ENCODE measurements around the gene RPL6. TPM values are rescaled to one million over a fixed set of nuclear protein-coding genes. Genes with fewer than 3 reads are reported as not detected.

The RPL6 gene
- total and polyA plus RNA-seq, 2 experiments from 2014 or later, result 1,413 to 1,715 TPM

DNA sequence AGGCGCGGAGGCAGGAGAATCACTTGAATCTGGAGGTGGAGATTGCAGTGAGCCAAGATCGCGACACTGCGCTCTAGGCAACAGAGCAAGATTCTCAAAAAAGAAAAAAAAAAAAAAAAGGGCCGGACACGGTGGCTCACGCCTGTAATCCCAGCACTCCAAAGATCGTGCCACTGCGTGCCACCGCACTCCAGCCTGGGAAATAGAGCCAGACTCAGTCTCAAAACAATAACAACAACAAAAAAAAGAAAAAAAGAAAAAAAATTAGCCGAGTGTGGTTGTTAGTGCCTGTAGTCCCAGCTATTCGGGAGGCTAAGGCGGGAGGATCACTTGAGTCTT, 470 bp upstream of the RPL6 start:
- Histone ChIP-seq H4K20me1 (replicated peaks; ENCODE audit: insufficient read depth) (peaks cover 33% of the 10 kb centered on the region), H3K36me3 (ENCODE audit: insufficient read depth) (peaks cover 38% of the 10 kb centered on the region), H3F3A (replicated peaks; ENCODE audit: low read depth) (peaks cover 43% of the 10 kb centered on the region), H3K79me2 (replicated peaks; ENCODE audit: insufficient read depth) (peaks cover 28% of the 10 kb centered on the region), H2AFZ (no peak overlapping the region), H3K4me1 (ENCODE audit: insufficient read depth) (peaks cover 11% of the 10 kb centered on the region; the same call in 1 of the 2 replicates), H3K27ac (ENCODE audit: low read depth) (no peak overlapping the region), H3K9me2 (ENCODE audit: insufficient read depth) (no peaks in the 10 kb centered on the region), H3K4me2 (no peak overlapping the region), H3K4me3 (no peak overlapping the region), H3K27me3 (ENCODE audit: insufficient read depth) (no peaks in the 10 kb centered on the region)
- Mint-ChIP-seq H3K36me3 (ENCODE audit: low read depth) (peaks cover 47% of the 10 kb centered on the region), H3K27ac (no peak overlapping the region), H3K4me3 (peak overlapping the region; percentile 100; the same call in 1 of the 3 replicates), H3K4me1 (peaks cover 16% of the 10 kb centered on the region), H3K9me3 (no peaks in the 10 kb centered on the region; the same call in 2 of the 3 replicates), H3K27me3 (ENCODE audit: insufficient read depth, low read depth, poor library complexity) (peaks cover 14% of the 10 kb centered on the region)
- TF ChIP-seq EZH2phosphoT487 (IDR thresholded peaks at IDR 0.05; ENCODE audit: unreplicated experiment), result no peak
- TF ChIP-seq JUNB (IDR thresholded peaks at IDR 0.05; ENCODE audit: unreplicated experiment), result no peak
- TF ChIP-seq, protein P1, sequence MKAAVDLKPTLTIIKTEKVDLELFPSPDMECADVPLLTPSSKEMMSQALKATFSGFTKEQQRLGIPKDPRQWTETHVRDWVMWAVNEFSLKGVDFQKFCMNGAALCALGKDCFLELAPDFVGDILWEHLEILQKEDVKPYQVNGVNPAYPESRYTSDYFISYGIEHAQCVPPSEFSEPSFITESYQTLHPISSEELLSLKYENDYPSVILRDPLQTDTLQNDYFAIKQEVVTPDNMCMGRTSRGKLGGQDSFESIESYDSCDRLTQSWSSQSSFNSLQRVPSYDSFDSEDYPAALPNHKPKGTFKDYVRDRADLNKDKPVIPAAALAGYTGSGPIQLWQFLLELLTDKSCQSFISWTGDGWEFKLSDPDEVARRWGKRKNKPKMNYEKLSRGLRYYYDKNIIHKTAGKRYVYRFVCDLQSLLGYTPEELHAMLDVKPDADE (IDR thresholded peaks at IDR 0.05), result no peak
- no peak for TF ChIP-seq EZH2 (IDR thresholded peaks at IDR 0.05; ENCODE audit: low read depth, unreplicated experiment)
- TF ChIP-seq, protein P2, sequence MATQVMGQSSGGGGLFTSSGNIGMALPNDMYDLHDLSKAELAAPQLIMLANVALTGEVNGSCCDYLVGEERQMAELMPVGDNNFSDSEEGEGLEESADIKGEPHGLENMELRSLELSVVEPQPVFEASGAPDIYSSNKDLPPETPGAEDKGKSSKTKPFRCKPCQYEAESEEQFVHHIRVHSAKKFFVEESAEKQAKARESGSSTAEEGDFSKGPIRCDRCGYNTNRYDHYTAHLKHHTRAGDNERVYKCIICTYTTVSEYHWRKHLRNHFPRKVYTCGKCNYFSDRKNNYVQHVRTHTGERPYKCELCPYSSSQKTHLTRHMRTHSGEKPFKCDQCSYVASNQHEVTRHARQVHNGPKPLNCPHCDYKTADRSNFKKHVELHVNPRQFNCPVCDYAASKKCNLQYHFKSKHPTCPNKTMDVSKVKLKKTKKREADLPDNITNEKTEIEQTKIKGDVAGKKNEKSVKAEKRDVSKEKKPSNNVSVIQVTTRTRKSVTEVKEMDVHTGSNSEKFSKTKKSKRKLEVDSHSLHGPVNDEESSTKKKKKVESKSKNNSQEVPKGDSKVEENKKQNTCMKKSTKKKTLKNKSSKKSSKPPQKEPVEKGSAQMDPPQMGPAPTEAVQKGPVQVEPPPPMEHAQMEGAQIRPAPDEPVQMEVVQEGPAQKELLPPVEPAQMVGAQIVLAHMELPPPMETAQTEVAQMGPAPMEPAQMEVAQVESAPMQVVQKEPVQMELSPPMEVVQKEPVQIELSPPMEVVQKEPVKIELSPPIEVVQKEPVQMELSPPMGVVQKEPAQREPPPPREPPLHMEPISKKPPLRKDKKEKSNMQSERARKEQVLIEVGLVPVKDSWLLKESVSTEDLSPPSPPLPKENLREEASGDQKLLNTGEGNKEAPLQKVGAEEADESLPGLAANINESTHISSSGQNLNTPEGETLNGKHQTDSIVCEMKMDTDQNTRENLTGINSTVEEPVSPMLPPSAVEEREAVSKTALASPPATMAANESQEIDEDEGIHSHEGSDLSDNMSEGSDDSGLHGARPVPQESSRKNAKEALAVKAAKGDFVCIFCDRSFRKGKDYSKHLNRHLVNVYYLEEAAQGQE (IDR thresholded peaks at IDR 0.05; ENCODE audit: unreplicated experiment), result no peak
- TF ChIP-seq, protein P3, sequence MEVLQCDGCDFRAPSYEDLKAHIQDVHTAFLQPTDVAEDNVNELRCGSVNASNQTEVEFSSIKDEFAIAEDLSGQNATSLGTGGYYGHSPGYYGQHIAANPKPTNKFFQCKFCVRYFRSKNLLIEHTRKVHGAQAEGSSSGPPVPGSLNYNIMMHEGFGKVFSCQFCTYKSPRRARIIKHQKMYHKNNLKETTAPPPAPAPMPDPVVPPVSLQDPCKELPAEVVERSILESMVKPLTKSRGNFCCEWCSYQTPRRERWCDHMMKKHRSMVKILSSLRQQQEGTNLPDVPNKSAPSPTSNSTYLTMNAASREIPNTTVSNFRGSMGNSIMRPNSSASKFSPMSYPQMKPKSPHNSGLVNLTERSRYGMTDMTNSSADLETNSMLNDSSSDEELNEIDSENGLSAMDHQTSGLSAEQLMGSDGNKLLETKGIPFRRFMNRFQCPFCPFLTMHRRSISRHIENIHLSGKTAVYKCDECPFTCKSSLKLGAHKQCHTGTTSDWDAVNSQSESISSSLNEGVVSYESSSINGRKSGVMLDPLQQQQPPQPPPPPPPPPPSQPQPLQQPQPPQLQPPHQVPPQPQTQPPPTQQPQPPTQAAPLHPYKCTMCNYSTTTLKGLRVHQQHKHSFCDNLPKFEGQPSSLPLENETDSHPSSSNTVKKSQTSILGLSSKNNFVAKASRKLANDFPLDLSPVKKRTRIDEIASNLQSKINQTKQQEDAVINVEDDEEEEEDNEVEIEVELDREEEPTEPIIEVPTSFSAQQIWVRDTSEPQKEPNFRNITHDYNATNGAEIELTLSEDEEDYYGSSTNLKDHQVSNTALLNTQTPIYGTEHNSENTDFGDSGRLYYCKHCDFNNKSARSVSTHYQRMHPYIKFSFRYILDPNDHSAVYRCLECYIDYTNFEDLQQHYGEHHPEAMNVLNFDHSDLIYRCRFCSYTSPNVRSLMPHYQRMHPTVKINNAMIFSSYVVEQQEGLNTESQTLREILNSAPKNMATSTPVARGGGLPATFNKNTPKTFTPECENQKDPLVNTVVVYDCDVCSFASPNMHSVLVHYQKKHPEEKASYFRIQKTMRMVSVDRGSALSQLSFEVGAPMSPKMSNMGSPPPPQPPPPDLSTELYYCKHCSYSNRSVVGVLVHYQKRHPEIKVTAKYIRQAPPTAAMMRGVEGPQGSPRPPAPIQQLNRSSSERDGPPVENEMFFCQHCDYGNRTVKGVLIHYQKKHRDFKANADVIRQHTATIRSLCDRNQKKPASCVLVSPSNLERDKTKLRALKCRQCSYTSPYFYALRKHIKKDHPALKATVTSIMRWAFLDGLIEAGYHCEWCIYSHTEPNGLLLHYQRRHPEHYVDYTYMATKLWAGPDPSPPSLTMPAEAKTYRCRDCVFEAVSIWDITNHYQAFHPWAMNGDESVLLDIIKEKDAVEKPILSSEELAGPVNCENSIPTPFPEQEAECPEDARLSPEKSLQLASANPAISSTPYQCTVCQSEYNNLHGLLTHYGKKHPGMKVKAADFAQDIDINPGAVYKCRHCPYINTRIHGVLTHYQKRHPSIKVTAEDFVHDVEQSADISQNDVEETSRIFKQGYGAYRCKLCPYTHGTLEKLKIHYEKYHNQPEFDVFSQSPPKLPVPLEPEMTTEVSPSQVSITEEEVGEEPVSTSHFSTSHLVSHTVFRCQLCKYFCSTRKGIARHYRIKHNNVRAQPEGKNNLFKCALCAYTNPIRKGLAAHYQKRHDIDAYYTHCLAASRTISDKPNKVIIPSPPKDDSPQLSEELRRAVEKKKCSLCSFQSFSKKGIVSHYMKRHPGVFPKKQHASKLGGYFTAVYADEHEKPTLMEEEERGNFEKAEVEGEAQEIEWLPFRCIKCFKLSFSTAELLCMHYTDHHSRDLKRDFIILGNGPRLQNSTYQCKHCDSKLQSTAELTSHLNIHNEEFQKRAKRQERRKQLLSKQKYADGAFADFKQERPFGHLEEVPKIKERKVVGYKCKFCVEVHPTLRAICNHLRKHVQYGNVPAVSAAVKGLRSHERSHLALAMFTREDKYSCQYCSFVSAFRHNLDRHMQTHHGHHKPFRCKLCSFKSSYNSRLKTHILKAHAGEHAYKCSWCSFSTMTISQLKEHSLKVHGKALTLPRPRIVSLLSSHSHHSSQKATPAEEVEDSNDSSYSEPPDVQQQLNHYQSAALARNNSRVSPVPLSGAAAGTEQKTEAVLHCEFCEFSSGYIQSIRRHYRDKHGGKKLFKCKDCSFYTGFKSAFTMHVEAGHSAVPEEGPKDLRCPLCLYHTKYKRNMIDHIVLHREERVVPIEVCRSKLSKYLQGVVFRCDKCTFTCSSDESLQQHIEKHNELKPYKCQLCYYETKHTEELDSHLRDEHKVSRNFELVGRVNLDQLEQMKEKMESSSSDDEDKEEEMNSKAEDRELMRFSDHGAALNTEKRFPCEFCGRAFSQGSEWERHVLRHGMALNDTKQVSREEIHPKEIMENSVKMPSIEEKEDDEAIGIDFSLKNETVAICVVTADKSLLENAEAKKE (CRISPR knock-in tag; IDR thresholded peaks at IDR 0.05), result no peak
- TF ChIP-seq POLR2AphosphoS5 (IDR thresholded peaks at IDR 0.05; ENCODE audit: low read depth), result no peak
- TF ChIP-seq CREB1 (CRISPR knock-in tag; IDR thresholded peaks at IDR 0.05; ENCODE audit: low read depth), result no peak
- TF ChIP-seq ZNF331 (CRISPR knock-in tag; IDR thresholded peaks at IDR 0.05; ENCODE audit: low read depth), result no peak
- no peak for TF ChIP-seq NANOG (IDR thresholded peaks at IDR 0.05; ENCODE audit: borderline replicate concordance)
- no peak for TF ChIP-seq ZNF114 (CRISPR knock-in tag; IDR thresholded peaks at IDR 0.05)
- DNase-seq (ENCODE audit: low spot score), result no peak
- ATAC-seq, result no peak

Measured in GM23338 (cell line).